SK-N-MC (cell line): ENCODE data around the gene PRR32.

Experiments
- DNase-seq: peaks from one replicate; pipeline ENCODE4 v3.0.0-alpha.2; 2011; ENCODE audit warnings: low read depth, low spot score
- H3K27ac ChIP-seq: fragments of 200-600 bp; sonication (generic); 2 replicates; pipeline ENCODE4 v1.5.1; 2016; ENCODE audit warnings: mixed run types
- H3K36me3 ChIP-seq: fragments of 200-600 bp; sonication (generic); 2 replicates; pipeline ENCODE4 v1.6.1; 2017; ENCODE audit warnings: antibody characterized with exemption, low read length, mixed read lengths; ENCODE audit not compliant: insufficient read depth
- H3K4me3 ChIP-seq: fragments of 200-600 bp; sonication (generic); 2 replicates; pipeline ENCODE4 v1.5.1; 2016
- H3K9ac ChIP-seq: fragments of 200-600 bp; sonication (generic); 2 replicates; pipeline ENCODE4 v1.8.0; 2017; ENCODE audit warnings: mixed run types, mixed read lengths; ENCODE audit not compliant: insufficient read length
- H3K9me3 ChIP-seq: fragments of 200-600 bp; sonication (generic); 2 replicates; pipeline ENCODE4 v1.6.1; 2017; ENCODE audit warnings: low read depth, mild to moderate bottlenecking, antibody characterized with exemption, low read length, moderate library complexity, mixed read lengths
- EZH2 ChIP-seq: fragments of 200-600 bp; sonication (generic); IDR thresholded peaks from one replicate; pipeline ENCODE4 v1.6.1; 2017; ENCODE audit warnings: antibody characterized with exemption
- FOXP2 ChIP-seq: optimal IDR thresholded peaks from 2 replicates; pipeline ENCODE3; 2011; ENCODE audit warnings: mild to moderate bottlenecking, moderate library complexity; ENCODE audit not compliant: insufficient read depth; ENCODE audit errors: extremely low read length, control extremely low read depth
- POLR2AphosphoS5 ChIP-seq: IDR thresholded peaks from 2 replicates; pipeline ENCODE4 v1.6.1; 2012; ENCODE audit warnings: mild to moderate bottlenecking, low read depth, low read length, borderline replicate concordance

The PRR32 gene

DNA sequence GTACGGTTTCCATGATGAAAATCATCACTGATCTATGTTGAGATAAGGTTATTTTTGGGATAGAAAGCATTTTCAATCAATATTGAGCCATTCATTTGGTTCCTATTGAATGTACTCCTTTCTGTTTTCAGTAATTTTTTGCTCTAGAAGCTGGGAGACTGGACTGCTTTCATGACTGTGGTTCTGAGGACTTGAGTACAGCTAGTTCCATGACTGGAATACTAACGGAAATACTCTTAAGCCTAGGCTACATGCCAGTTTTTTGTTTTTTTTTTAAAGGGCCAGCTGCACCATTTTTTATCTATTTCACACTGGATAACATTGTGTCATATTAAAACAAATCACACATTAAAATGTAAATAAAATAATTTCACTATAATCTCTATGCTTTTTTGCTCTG is 16.7 kb downstream of the PRR32 start:
- Histone ChIP-seq H3K4me3 (no peak overlapping the region), H3K9ac (no peak overlapping the region), H3K27ac (no peak overlapping the region), H3K9me3 (no peaks in the 10 kb centered on the region), H3K36me3 (no peaks in the 10 kb centered on the region)
- no peak for DNase-seq
- TF ChIP-seq EZH2 = no peak
- TF ChIP-seq FOXP2 = no peak
- no peak for TF ChIP-seq POLR2AphosphoS5

DNA sequence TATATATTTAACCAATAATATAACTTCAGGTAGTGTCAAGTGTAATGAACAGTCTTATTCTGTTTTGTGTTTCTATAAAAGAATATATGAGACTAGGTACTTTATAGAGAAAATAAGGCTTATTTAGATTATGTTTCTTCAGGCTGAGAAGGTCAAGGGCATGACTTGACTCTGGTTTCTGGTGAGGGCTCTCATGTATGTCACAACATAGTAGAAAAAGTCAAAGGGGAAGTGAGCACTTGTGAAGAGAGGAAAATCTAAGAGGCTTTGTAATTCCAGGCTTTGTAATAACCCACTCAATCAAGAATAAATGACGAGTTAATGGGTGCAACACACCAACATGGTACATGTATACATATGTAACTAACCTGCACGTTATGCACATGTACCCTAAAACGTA is 27.6 kb downstream of the PRR32 start:
- Histone ChIP-seq H3K9me3 (no peaks in the 10 kb centered on the region), H3K27ac (no peak overlapping the region), H3K4me3 (no peak overlapping the region), H3K9ac (no peak overlapping the region), H3K36me3 (no peaks in the 10 kb centered on the region)
- TF ChIP-seq EZH2 = no peak
- no peak for TF ChIP-seq POLR2AphosphoS5
- no peak for TF ChIP-seq FOXP2
- DNase-seq = no peak

DNA sequence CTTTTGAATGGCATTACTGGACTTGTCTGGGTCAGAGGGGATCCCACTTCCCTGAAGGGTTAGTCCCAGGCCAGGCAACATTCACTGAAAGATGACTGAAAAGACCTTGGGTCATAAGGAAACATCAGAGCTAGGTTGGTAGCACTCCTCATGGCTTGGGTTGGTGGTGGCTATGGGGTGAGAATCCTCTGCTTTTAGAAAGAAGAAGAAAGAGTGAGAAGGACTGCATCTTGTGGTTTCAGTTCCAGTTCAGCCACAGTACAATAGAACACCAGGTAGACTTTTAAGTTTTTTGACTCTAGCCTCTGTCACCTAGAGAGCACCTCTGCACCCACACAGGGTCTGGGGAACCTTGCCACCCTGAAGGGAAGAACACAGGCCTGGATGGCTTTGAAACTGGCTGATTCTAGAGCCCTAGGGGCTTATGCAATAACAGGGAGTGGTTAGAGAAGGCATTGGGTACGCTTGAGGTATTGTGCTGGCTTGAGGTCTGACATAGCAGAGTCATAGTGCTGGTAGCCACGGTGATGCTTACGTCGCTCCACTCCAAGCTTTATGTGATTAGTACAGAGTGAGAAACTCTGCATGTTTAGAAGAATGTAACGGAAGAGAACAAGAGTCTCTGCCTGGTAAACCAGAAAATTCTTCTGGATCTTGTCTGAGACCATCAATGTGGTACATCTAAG is 36.5 kb downstream of the PRR32 start:
- Histone ChIP-seq H3K27ac (no peak overlapping the region), H3K4me3 (no peak overlapping the region), H3K9me3 (no peaks in the 10 kb centered on the region), H3K9ac (no peak overlapping the region), H3K36me3 (no peaks in the 10 kb centered on the region)
- no peak for TF ChIP-seq FOXP2
- no peak for TF ChIP-seq EZH2
- TF ChIP-seq POLR2AphosphoS5 = no peak
- no peak for DNase-seq
